K562 (cell line): ENCODE measurements around the gene ZNF669. TPM values are rescaled to one million over a fixed set of nuclear protein-coding genes. Genes with fewer than 3 reads are reported as not detected.

Experiments
- ATAC-seq: fragments of 200-7000 bp; cut with Tn5 transposase; 3 replicates; pipeline ENCODE4 v1.9.1; 2020; ENCODE audit warnings: moderate library complexity
- BruUV-seq: library from RNA; stranded (reverse); fragments of 400-500 nt; replicated peaks from 2 replicates; lab custom pipeline; 2021; lab: Mats Ljungman, UMichigan
- CTCF ChIA-PET: fragments of 300-600 bp; formaldehyde crosslinking; extraction: SDS; loops from one replicate; lab custom pipeline; 2021; ENCODE audit warnings: low intra/inter-chr PET ratio; lab: Yijun Ruan, JAX
- POLR2A ChIA-PET: fragments of 300-600, 350-650 bp; sonication (Branson Sonifier 250); formaldehyde crosslinking; extraction: SDS; loops from one replicate; lab custom pipeline; 2021; ENCODE audit warnings: antibody characterized with exemption, inconsistent platforms; lab: Yijun Ruan, JAX
- DNase-seq, 4 experiments: peaks; one replicate each; pipeline versions ENCODE4 v3.0.0 to v3.0.0-alpha.2; 2011 to 2018; ENCODE audit warnings: low spot score in 3 of 4, mixed read lengths in 3 of 4; ENCODE audit errors: extremely low read depth in 1 of 4
- FAIRE-seq: peaks from 2 replicates; lab custom pipeline; 2011; peaks lifted over from hg19 to GRCh38; lab: Jason Lieb, UNC
- H2AFZ ChIP-seq: 2 replicates; pipeline ENCODE4 v1.6.0; 2011; ENCODE audit warnings: low read depth, low read length, control low read depth, inconsistent platforms
- H3K27ac ChIP-seq: fragments of 200-600 bp; 3 replicates; pipeline ENCODE4 v1.8.0; 2011; ENCODE audit warnings: low read depth, mild to moderate bottlenecking, control low read depth, inconsistent platforms, low read length, moderate library complexity, mixed read lengths; ENCODE audit errors: extremely low read depth
- H3K27me3 ChIP-seq, 2 experiments: fragments of 300-600 bp in 1 of 2; 2 replicates in 1 of 2; 3 replicates in 1 of 2; pipeline versions ENCODE4 v1.6.0 to v1.8.0; 2011; ENCODE audit warnings: inconsistent platforms in 2 of 2, low read length in 2 of 2, mild to moderate bottlenecking in 1 of 2, mixed read lengths in 1 of 2, moderate library complexity in 1 of 2; ENCODE audit not compliant: control insufficient read depth in 2 of 2, insufficient read depth in 2 of 2
- H3K36me3 ChIP-seq: fragments of 300-600 bp; 3 replicates; pipeline ENCODE4 v1.8.0; 2011; ENCODE audit warnings: mild to moderate bottlenecking, low read length, inconsistent platforms; ENCODE audit not compliant: control insufficient read depth, insufficient read depth
- H3K4me1 ChIP-seq, 2 experiments: fragments of 200-600 bp in 1 of 2; replicated peaks in 1 of 2; 2 replicates in 1 of 2; 3 replicates in 1 of 2; pipeline versions ENCODE4 v1.5.1 to v1.8.0; 2011; ENCODE audit warnings: inconsistent platforms in 2 of 2, low read length in 2 of 2, mild to moderate bottlenecking in 1 of 2, mixed read lengths in 1 of 2, moderate library complexity in 1 of 2; ENCODE audit not compliant: control insufficient read depth in 2 of 2, insufficient read depth in 2 of 2
- H3K4me2 ChIP-seq: 2 replicates; pipeline ENCODE4 v1.6.1; 2011; ENCODE audit warnings: low read length, control low read depth, inconsistent platforms, mixed read lengths; ENCODE audit not compliant: insufficient read depth
- H3K4me3 ChIP-seq: fragments of 200-600 bp; sonication (generic), shearing (Covaris generic); 2 replicates; pipeline ENCODE4 v1.5.1; 2016; ENCODE audit warnings: control low read depth, inconsistent platforms
- H3K79me2 ChIP-seq: fragments of 200-600 bp; 3 replicates; pipeline ENCODE4 v1.8.0; 2011; ENCODE audit warnings: low read length, inconsistent platforms; ENCODE audit not compliant: control insufficient read depth, insufficient read depth
- H3K9ac ChIP-seq, 2 experiments: 2 replicates each; pipeline versions ENCODE4 v1.6.0 to v1.6.1; 2011; ENCODE audit warnings: low read depth in 2 of 2, low read length in 2 of 2, control low read depth in 1 of 2, inconsistent platforms in 1 of 2, mild to moderate bottlenecking in 1 of 2, mixed read lengths in 1 of 2; ENCODE audit not compliant: insufficient read depth in 1 of 2
- H3K9me1 ChIP-seq: one replicate; pipeline ENCODE4 v1.6.0; 2011; ENCODE audit warnings: inconsistent platforms, mild to moderate bottlenecking, low read length, moderate library complexity; ENCODE audit not compliant: control insufficient read depth, insufficient read depth
- H3K9me3 ChIP-seq: replicated peaks from 2 replicates; pipeline ENCODE4 v1.5.1; 2011; ENCODE audit warnings: low read depth, low read length, inconsistent platforms; ENCODE audit not compliant: control insufficient read depth, insufficient read depth
- H4K20me1 ChIP-seq: replicated peaks from 2 replicates; pipeline ENCODE4 v1.6.1; 2011; ENCODE audit warnings: low read length, inconsistent platforms, mixed read lengths; ENCODE audit not compliant: control insufficient read depth, insufficient read depth
- BCOR ChIP-seq: fragments of 450-650 bp; IDR thresholded peaks from 2 replicates; pipeline ENCODE4 v1.6.1; 2016
- EGR1 ChIP-seq: fragments of 450-650 bp; conservative IDR thresholded peaks from 2 replicates; pipeline ENCODE4 v1.6.1; 2017; ENCODE audit warnings: mild to moderate bottlenecking
- ZNF12 ChIP-seq: sonication (generic); formaldehyde crosslinking; IDR thresholded peaks from 2 replicates; pipeline ENCODE4 v1.4.0; 2020; ENCODE audit warnings: mild to moderate bottlenecking, missing genetic modification reagents
- ZNF146 ChIP-seq: IDR thresholded peaks from one replicate; pipeline ENCODE4 v1.6.1; 2018; ENCODE audit warnings: missing compliant biosample characterization; ENCODE audit not compliant: unreplicated experiment
- ZNF23 ChIP-seq: fragments of 250-450 bp; sonication (Bioruptor Pico); IDR thresholded peaks from 2 replicates; pipeline ENCODE4 v1.4.0; 2020; ENCODE audit warnings: mild to moderate bottlenecking
- WGBS: fragments of 100-300 bp; shearing (Covaris generic); methylation state at CpG from one replicate; pipeline ENCODE4 v1.1.6; 2016; ENCODE audit warnings: low coverage, mixed read lengths; ENCODE audit not compliant: insufficient coverage; ENCODE audit errors: missing lambda C conversion rate; 5-methylcytosine and 5-hydroxymethylcytosine counted together
- in situ Hi-C: fragments of 300-500 bp; cut with MboI; formaldehyde crosslinking; loops from 4 replicates; pipeline ENCODE4 v1.15.0; 2018; ENCODE audit warnings: inconsistent platforms, mixed read lengths
- intact Hi-C: fragments of 100-400 bp; cut with micrococcal nuclease; formaldehyde crosslinking; loops from 2 replicates; pipeline ENCODE4 v1.14.2; 2022
- polyA plus RNA-seq, 8 experiments: library from polyadenylated mRNA; depleted of rRNA in 4 of 8; stranded (reverse) in 5 of 8; unstranded in 3 of 8; fragments of >200 nt; fragmentation: Nextera tagmentation in 2 of 8; fragmentation: Illumina TruSeq in 1 of 8; extraction: Ambion mirVana in 2 of 8; extraction: Trizol in 1 of 8; gene quantifications; 2 replicates each; pipeline versions ENCODE4 v1.2.1 to v1.2.3, GENCODE V29; 2011 to 2014; ENCODE audit warnings: inconsistent platforms in 1 of 8, missing spikeins in 1 of 8
- total RNA-seq, 7 experiments: library from RNA; depleted of rRNA in 6 of 7; stranded (reverse); fragments of >200 nt in 6 of 7; fragmentation: Illumina TruSeq in 2 of 7; extraction: Trizol in 2 of 7; gene quantifications; 2 replicates each; pipeline versions ENCODE4 v1.2.1 to v1.2.3, GENCODE V29; 2011 to 2021; ENCODE audit warnings: low replicate concordance in 1 of 7

ZNF669 gene
- total and polyA plus RNA-seq, 9 of the 15 experiments (the other 6 are each of a cell fraction or from before 2014, with no cell fraction given), result 5.3 to 18.3 (median 10.2) TPM

GRCh38 chr1:247085310-247085709, 18.8 kb downstream of the ZNF669 start:
- FAIRE-seq (no peak), DNase-seq (no peak), ATAC-seq (no peak)
- Histone ChIP-seq H2AFZ (no peak overlapping the region), H3K9me3 (no peaks in the 10 kb centered on the region), H3K36me3 (no peaks in the 10 kb centered on the region), H3K4me1 (peaks cover 0 to 17% of the 10 kb centered on the region in 2 experiments; a peak in 2 of 5 replicates), H4K20me1 (no peaks in the 10 kb centered on the region), H3K4me2 (no peak overlapping the region), H3K4me3 (no peak overlapping the region), H3K27me3 (peaks cover 0 to 21% of the 10 kb centered on the region in 2 experiments; a peak in 3 of 5 replicates), H3K79me2 (no peaks in the 10 kb centered on the region), H3K9ac (no peak overlapping the region), H3K27ac (no peak overlapping the region), H3K9me1 (no peaks in the 10 kb centered on the region)
- TF ChIP-seq ZNF23 (CRISPR knock-in tag) (no peak), EGR1 (peak; percentile 30; the same call in 1 of the 2 replicates)
- 32% methylated on average over 8 of the region's 8 CpGs for WGBS
- ChIA-PET POLR2A (no interaction called here), CTCF (no interaction called here)
- no TSS peak for BruUV-seq
- in situ Hi-C loops (no loop called here), intact Hi-C loops (no loop called here)

GRCh38 chr1:247084771-247085170, 19.4 kb downstream of the ZNF669 start:
- Histone ChIP-seq H4K20me1 (no peaks in the 10 kb centered on the region), H3K4me2 (no peak overlapping the region), H3K9me3 (no peaks in the 10 kb centered on the region), H3K36me3 (no peaks in the 10 kb centered on the region), H2AFZ (no peak overlapping the region), H3K27ac (no peak overlapping the region), H3K79me2 (no peaks in the 10 kb centered on the region), H3K9me1 (no peaks in the 10 kb centered on the region), H3K27me3 (peaks cover 0 to 16% of the 10 kb centered on the region in 2 experiments; a peak in 3 of 5 replicates), H3K4me1 (peaks cover 0 to 11% of the 10 kb centered on the region in 2 experiments; a peak in 2 of 5 replicates), H3K9ac (no peak overlapping the region), H3K4me3 (no peak overlapping the region)
- ATAC-seq, result no peak
- POLR2A ChIA-PET, result no interaction called here
- WGBS, result 13% methylated on average over 8 of the region's 8 CpGs
- in situ Hi-C loops, result no loop called here
- CTCF ChIA-PET, result no interaction called here
- TF ChIP-seq ZNF12, result no peak
- peak; percentile 67 for TF ChIP-seq ZNF146 (CRISPR knock-in tag)
- TF ChIP-seq BCOR, result peak; percentile 51
- BruUV-seq, result no TSS peak
- DNase-seq, result no peak
- no peak for FAIRE-seq
- intact Hi-C loops, result no loop called here
